ENCODE results near the gene GRIFIN.

The GRIFIN gene

GRCh38 chr7:2507917-2508306 is 31.7 kb upstream of the GRIFIN start:
- Histone ChIP-seq H3K27ac (ENCODE audit: low read length) (no peak overlapping the region), H3K79me2 (ENCODE audit: low read length) (no peaks in the 10 kb centered on the region), H3K9me3 (replicated peaks; ENCODE audit: insufficient read depth, low read length) (no peaks in the 10 kb centered on the region), H4K20me1 (ENCODE audit: insufficient read depth, low read length) (no peaks in the 10 kb centered on the region), H3K4me3 (ENCODE audit: low read length) (no peak overlapping the region), H3K4me2 (ENCODE audit: low read depth, low read length) (no peak overlapping the region), H3K9me2 (replicated peaks; ENCODE audit: insufficient read depth, low read length) (no peaks in the 10 kb centered on the region), H2AFZ (ENCODE audit: low read length) (no peak overlapping the region), H3K9ac (ENCODE audit: low read length) (no peak overlapping the region), H3K4me1 (ENCODE audit: low read length) (peaks cover 24% of the 10 kb centered on the region), H3F3A (ENCODE audit: insufficient read depth, low read length) (peaks cover 5% of the 10 kb centered on the region; the same call in 1 of the 2 replicates), H3K36me3 (replicated peaks; ENCODE audit: insufficient read depth, low read length) (no peaks in the 10 kb centered on the region), H3K27me3 (replicated peaks; ENCODE audit: insufficient read depth, low read length) (peaks cover 53% of the 10 kb centered on the region)
- no peak for DNase-seq
- TF ChIP-seq EZH2 (optimal IDR thresholded peaks at IDR 0.05; ENCODE audit: low read depth, low read length) (no peak), CTCF (IDR thresholded peaks at IDR 0.05; ENCODE audit: low read length) (no peak), EZH2phosphoT487 (IDR thresholded peaks at IDR 0.05; ENCODE audit: low read length) (no peak)

GRCh38 chr7:2507208-2507916 is 31.2 kb upstream of the GRIFIN start:
- H3K4me1 ChIP-seq (ENCODE audit: low read length) = peaks cover 24% of the 10 kb centered on the region
- H3K27ac ChIP-seq (ENCODE audit: low read length) = no peak overlapping the region

GRCh38 chr7:2505401-2505800 is 29.2 kb upstream of the GRIFIN start:
- Histone ChIP-seq H3K4me1 (ENCODE audit: low read length) (0 out of 2 replicates have a peak, but pooled peaks cover 12% of the 10 kb centered on the region), H3K4me3 (ENCODE audit: low read length) (no peak overlapping the region), H3K4me2 (ENCODE audit: low read depth, low read length) (no peak overlapping the region), H3K9me2 (replicated peaks; ENCODE audit: insufficient read depth, low read length) (no peaks in the 10 kb centered on the region), H3K9me3 (replicated peaks; ENCODE audit: insufficient read depth, low read length) (no peaks in the 10 kb centered on the region), H3K27me3 (replicated peaks; ENCODE audit: insufficient read depth, low read length) (peaks cover 75% of the 10 kb centered on the region), H3F3A (ENCODE audit: insufficient read depth, low read length) (peaks cover 5% of the 10 kb centered on the region; the same call in 1 of the 2 replicates), H4K20me1 (ENCODE audit: insufficient read depth, low read length) (no peaks in the 10 kb centered on the region), H3K36me3 (replicated peaks; ENCODE audit: insufficient read depth, low read length) (no peaks in the 10 kb centered on the region), H2AFZ (ENCODE audit: low read length) (no peak overlapping the region), H3K9ac (ENCODE audit: low read length) (no peak overlapping the region), H3K27ac (ENCODE audit: low read length) (no peak overlapping the region), H3K79me2 (ENCODE audit: low read length) (no peaks in the 10 kb centered on the region)
- TF ChIP-seq CTCF (IDR thresholded peaks at IDR 0.05; ENCODE audit: low read length) (no peak), EZH2phosphoT487 (IDR thresholded peaks at IDR 0.05; ENCODE audit: low read length) (no peak), EZH2 (optimal IDR thresholded peaks at IDR 0.05; ENCODE audit: low read depth, low read length) (no peak)
- DNase-seq = no peak

More at GRCh38 chr7:2507208-2507916, 31.2 kb upstream of the GRIFIN start:
- Histone ChIP-seq H3K4me3 (ENCODE audit: low read length) (no peak overlapping the region), H3F3A (ENCODE audit: insufficient read depth, low read length) (peaks cover 5% of the 10 kb centered on the region; the same call in 1 of the 2 replicates), H3K9me3 (replicated peaks; ENCODE audit: insufficient read depth, low read length) (no peaks in the 10 kb centered on the region), H4K20me1 (ENCODE audit: insufficient read depth, low read length) (no peaks in the 10 kb centered on the region), H2AFZ (ENCODE audit: low read length) (no peak overlapping the region), H3K4me2 (ENCODE audit: low read depth, low read length) (no peak overlapping the region), H3K79me2 (ENCODE audit: low read length) (no peaks in the 10 kb centered on the region), H3K36me3 (replicated peaks; ENCODE audit: insufficient read depth, low read length) (no peaks in the 10 kb centered on the region), H3K27me3 (replicated peaks; ENCODE audit: insufficient read depth, low read length) (peaks cover 57% of the 10 kb centered on the region), H3K9ac (ENCODE audit: low read length) (no peak overlapping the region), H3K9me2 (replicated peaks; ENCODE audit: insufficient read depth, low read length) (no peaks in the 10 kb centered on the region)
- TF ChIP-seq EZH2phosphoT487 (IDR thresholded peaks at IDR 0.05; ENCODE audit: low read length) (no peak), EZH2 (optimal IDR thresholded peaks at IDR 0.05; ENCODE audit: low read depth, low read length) (no peak), CTCF (IDR thresholded peaks at IDR 0.05; ENCODE audit: low read length) (no peak)
- no peak for DNase-seq
